ENCODE results near the gene BMPR1A.

The BMPR1A gene

DNA sequence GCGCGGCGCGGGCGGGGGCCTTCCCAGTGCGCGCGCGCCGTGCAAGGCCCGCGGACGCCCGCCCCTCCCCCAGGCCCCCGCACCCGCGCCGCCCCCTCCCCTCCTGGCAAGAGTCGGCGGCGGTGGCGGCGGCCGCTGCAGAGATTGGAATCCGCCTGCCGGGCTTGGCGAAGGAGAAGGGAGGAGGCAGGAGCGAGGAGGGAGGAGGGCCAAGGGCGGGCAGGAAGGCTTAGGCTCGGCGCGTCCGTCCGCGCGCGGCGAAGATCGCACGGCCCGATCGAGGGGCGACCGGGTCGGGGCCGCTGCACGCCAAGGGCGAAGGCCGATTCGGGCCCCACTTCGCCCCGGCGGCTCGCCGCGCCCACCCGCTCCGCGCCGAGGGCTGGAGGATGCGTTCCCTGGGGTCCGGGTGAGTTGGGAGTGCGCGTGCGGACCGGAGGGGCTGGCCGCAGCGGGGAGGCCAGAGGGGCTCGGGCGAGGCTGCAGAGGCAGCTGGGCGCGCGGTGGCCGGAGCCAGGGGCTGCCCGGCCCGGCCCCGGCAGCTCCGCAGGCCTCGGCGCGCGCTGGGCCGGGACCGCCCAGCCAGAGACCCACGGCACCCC, at the start of gene BMPR1A:
TSS of gene BMPR1A (plus strand) at position 109 of the 602 bp plus-strand sequence. CDS start 119,400 bp downstream, outside the sequence.
- peak within 1 kb of the TSS; percentile 37 for H3K27ac Mint-ChIP-seq
- intact Hi-C loops (cut with micrococcal nuclease), result loop anchor here (2.0 kb wide), 1 partner anchor 46 kb away; no protein-coding TSS in a partner anchor
- no peaks in the 10 kb centered on the region for H3K9me3 Mint-ChIP-seq
- no peaks in the 10 kb centered on the region for H3K36me3 Mint-ChIP-seq (ENCODE audit: low read depth)
- peak within 1 kb of the TSS; percentile 69 for H3K4me3 Mint-ChIP-seq
- peaks cover 23% of the 10 kb centered on the region for H3K4me1 Mint-ChIP-seq (ENCODE audit: low read depth)
- H3K27me3 Mint-ChIP-seq, result peaks cover 78% of the 10 kb centered on the region

DNA sequence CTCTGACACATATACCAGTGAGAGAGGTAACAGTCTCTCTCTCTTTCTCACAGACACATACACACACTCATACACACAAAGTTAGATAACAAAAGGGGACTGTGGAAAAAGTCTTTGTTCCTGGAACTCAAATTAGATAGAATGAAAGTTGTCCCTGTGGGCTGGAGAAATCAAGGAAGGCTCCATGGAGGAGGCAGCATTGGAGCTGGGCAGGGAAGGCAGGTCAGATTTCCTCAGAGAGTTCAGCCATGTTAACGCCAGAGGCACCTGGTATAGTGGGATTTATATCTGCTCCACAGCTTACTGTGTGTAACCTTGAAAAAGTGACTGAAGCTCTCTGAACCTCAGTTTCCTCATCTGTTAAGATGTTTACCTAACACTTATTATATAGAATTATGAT, 49.4 kb upstream of the BMPR1A start:
- intact Hi-C loops (cut with micrococcal nuclease), result no loop called here
- Mint-ChIP-seq H3K27ac (no peak overlapping the region), H3K36me3 (ENCODE audit: low read depth) (no peaks in the 10 kb centered on the region), H3K4me3 (no peak overlapping the region), H3K9me3 (no peaks in the 10 kb centered on the region), H3K27me3 (no peaks in the 10 kb centered on the region), H3K4me1 (ENCODE audit: low read depth) (peaks cover 8% of the 10 kb centered on the region)

DNA sequence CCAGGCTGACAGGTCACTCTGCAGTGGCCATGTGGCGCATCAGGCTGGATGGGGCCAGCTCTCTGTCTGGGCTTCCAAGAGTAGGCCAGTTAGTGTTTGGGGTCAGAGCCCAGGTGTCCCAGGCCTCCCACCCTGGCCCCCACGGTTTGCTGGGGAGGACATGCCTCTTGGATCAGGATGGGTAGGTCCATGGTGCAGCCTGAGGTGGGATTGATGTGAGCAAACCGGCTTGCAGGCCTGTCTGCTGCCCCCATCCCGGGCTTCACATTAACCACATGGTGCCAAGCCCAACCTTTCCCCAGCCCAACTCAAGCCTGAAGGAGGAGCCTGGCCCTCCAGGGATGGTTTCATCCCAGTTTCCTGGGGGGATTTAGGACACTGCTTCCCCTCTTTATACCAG, 48.9 kb upstream of the BMPR1A start:
- Mint-ChIP-seq H3K9me3 (no peaks in the 10 kb centered on the region), H3K27ac (no peak overlapping the region), H3K4me1 (ENCODE audit: low read depth) (peaks cover 12% of the 10 kb centered on the region), H3K27me3 (peaks cover 2% of the 10 kb centered on the region), H3K36me3 (ENCODE audit: low read depth) (no peaks in the 10 kb centered on the region), H3K4me3 (no peak overlapping the region)
- intact Hi-C loops (cut with micrococcal nuclease), result no loop called here

DNA sequence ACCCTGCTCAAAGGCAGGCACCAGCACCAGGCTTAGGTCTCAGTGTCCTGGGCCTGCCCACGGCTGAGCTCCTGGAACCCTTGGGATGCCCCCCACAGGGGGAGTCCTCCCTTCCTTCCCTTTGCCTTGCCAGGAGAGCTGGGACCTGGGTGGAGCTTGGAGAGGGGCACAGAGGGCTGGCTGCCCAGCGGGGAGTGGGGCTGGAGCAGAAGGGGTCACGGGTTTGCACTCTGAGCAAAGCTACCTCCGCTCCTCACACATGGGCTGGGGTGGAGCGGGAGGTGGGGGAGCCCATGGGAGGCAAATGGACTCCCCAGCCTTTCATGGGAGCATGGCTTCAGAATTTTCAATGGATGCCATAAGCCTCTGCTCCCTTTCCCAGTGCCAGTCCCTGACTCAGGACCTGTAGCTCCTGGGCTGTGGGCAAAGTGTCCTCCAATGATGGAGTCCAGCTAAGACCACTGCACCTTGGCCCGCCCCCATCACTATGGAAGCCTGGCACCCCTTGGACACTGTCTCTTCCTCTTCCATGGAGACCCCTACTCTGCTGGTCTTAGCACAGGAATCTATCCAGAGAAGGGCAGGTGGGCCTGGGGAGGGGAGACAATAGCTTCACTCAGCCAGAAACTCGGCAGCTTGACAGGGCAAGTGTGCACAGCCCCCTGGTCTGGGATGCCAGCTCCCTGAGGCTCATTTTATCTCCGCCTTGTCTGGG, 48.2 kb upstream of the BMPR1A start:
- Mint-ChIP-seq H3K4me3 (no peak overlapping the region), H3K27me3 (peaks cover 2% of the 10 kb centered on the region), H3K9me3 (no peaks in the 10 kb centered on the region), H3K4me1 (ENCODE audit: low read depth) (peaks cover 12% of the 10 kb centered on the region), H3K36me3 (ENCODE audit: low read depth) (no peaks in the 10 kb centered on the region), H3K27ac (no peak overlapping the region)
- intact Hi-C loops (cut with micrococcal nuclease), result no loop called here

DNA sequence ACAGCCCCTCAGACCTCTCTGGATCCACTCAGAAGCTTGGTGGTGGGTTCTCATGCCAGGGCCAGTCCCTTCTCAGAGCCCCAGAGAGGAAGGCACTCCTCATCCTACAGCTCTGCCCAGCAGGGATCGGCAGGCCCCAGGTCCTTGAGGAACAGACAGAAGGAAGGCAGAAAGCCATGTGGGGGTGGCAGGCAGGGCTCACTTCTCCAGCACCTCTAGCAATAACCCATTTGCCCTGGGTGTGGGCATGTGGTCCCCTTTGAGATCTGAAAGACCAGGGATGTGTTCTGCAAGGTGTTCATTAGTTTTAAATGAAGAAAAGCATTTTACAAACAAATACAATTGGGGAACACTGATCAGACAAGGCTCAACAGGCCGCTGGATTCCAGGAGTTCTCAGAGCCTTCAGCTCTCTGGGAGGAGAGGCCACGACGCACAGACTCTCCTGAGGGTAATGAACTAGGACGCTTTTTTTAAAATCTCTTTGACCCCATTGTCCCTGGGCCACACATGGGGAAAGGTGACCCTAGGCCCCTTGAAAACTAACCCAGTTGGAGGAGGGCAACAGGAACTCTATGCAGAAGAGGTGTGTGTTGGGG, 47.5 kb upstream of the BMPR1A start:
- no peak overlapping the region for H3K4me3 Mint-ChIP-seq
- no peak overlapping the region for H3K27ac Mint-ChIP-seq
- peaks cover 2% of the 10 kb centered on the region for H3K27me3 Mint-ChIP-seq

DNA sequence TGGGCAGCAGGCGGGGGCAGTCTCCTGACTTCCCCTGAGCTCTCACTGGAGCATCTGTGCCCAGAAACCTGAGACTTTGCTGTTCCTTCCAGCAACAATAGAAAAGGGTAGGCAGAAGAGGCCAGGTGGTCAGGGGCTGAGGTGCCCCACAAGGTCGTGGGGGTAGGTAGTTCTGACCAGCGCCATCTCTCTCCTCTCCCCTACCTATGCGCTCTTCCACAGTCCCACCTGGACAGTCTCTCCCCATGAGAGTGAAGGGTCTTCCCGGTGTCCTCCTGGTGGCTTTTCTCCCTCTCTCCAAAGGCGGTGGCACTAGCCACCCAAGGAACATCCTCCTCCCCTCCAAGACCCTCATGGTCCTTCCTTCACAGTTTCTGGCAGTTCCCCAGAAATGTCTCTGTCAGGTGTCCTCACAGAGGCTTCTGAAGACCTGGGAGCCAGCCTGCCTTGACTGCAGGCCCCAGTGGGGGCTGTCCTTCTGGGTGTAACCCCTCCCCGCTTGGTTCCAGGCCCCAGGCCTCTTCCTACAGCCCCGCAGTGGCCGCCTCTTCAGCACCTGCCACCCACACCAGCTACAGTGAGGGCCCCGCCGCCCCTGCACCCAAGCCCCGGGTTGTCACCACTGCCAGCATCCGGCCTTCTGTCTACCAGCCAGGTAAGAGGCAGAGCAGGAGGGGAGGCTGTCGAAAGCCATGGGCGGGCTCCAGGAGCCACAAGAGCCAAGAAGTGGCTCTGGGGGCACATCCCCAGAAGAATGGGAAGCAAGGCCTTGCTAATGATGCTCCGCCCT, 46.8 kb upstream of the BMPR1A start:
- no peak overlapping the region for H3K4me3 Mint-ChIP-seq
- peak overlapping the region; percentile 84 for H3K27ac Mint-ChIP-seq
- H3K36me3 Mint-ChIP-seq (ENCODE audit: low read depth), result no peaks in the 10 kb centered on the region
- H3K27me3 Mint-ChIP-seq, result peaks cover 2% of the 10 kb centered on the region
- intact Hi-C loops (cut with micrococcal nuclease), result loop anchor here (2.0 to 5.0 kb wide), 2 partner anchors 47 to 307 kb away; partner anchors contain the start of gene BMPR1A
- H3K4me1 Mint-ChIP-seq (ENCODE audit: low read depth), result peaks cover 12% of the 10 kb centered on the region
- no peaks in the 10 kb centered on the region for H3K9me3 Mint-ChIP-seq

More for the DNA sequence above, 47.5 kb upstream of the BMPR1A start:
- H3K9me3 Mint-ChIP-seq, result no peaks in the 10 kb centered on the region
- intact Hi-C loops (cut with micrococcal nuclease), result no loop called here
- H3K4me1 Mint-ChIP-seq (ENCODE audit: low read depth), result peaks cover 12% of the 10 kb centered on the region
- H3K36me3 Mint-ChIP-seq (ENCODE audit: low read depth), result no peaks in the 10 kb centered on the region

DNA sequence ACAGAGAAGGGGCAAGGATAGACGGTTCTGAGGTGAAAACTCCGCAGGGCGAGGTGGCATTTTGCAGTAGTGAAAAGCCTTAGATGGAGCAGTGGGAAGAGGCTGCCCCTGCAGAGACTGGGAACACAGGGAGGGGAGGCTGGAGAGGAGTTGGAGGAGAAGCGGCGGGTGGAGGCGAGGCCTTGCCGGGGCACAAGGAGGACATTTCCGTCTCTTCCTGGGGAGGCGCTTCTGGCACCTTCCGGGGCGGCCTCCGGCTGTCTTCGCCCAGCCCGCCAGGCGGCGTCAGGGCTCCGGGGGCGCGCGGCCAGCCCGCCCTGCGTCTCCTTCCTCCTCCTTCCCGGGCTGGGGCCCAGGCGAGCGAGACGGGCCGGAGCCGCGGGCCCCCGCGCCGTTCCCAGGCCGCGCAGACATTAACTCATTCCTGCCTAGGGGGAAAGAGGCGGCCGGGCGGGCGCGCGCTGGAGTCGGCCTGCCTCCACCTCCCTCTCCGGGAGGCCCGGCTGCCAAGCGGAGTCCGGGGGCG, 45.4 kb upstream of the BMPR1A start:
- peak overlapping the region; percentile 84 for H3K27ac Mint-ChIP-seq
- no peaks in the 10 kb centered on the region for H3K9me3 Mint-ChIP-seq
- H3K27me3 Mint-ChIP-seq, result peaks cover 2% of the 10 kb centered on the region
- H3K36me3 Mint-ChIP-seq (ENCODE audit: low read depth), result no peaks in the 10 kb centered on the region
- intact Hi-C loops (cut with micrococcal nuclease), result loop anchor here (2.0 to 5.0 kb wide), 2 partner anchors 46 to 309 kb away; partner anchors contain the start of gene BMPR1A
- H3K4me3 Mint-ChIP-seq, result peak overlapping the region; percentile 65
- H3K4me1 Mint-ChIP-seq (ENCODE audit: low read depth), result peaks cover 12% of the 10 kb centered on the region

DNA sequence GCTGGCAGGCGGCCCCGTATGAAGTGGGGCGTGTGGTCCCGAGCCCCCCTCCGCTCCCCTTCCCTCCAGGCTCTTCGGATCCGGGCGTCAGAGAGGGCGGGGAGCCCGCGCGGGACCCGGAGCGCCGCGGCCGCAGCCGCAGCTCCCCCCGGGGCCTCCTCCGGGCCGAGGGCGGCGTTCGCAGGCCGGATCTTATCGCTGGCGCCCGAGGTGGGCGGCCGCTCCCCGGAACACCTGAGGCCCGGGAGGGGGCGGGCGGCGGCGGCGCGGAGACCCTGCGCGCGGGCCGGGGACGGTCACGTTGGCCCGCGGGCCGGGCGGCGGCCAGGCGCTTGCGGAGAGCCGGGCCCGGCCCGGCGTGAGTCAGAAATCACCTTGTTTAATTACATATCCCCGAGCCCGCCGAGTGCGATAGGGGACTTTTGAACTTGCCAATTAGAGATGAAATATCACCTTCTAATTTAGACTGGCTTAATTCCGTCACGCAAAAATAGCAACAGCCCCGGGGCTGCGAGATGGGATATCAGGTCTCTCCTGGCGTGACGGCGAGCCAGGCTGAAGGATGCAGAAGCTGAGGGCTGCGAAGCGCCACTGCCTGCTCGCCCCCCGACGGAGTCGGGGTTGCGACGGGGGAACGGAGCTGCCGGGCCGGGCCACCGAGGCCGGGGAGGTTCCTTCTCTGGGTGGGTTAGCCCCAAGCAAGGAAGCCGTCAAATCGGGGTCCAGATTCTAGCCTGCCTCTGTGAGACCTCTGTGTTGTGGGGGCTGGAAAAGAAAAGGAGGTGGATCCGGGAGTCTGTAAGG, 44.7 kb upstream of the BMPR1A start:
- peaks cover 2% of the 10 kb centered on the region for H3K27me3 Mint-ChIP-seq
- no peaks in the 10 kb centered on the region for H3K36me3 Mint-ChIP-seq (ENCODE audit: low read depth)
- H3K4me3 Mint-ChIP-seq, result peak overlapping the region; percentile 73
- H3K4me1 Mint-ChIP-seq (ENCODE audit: low read depth), result peaks cover 12% of the 10 kb centered on the region
- intact Hi-C loops (cut with micrococcal nuclease), result loop anchor here (2.0 to 5.0 kb wide), 2 partner anchors 45 to 309 kb away; partner anchors contain the start of gene BMPR1A
- no peaks in the 10 kb centered on the region for H3K9me3 Mint-ChIP-seq
- H3K27ac Mint-ChIP-seq, result peak overlapping the region; percentile 84

DNA sequence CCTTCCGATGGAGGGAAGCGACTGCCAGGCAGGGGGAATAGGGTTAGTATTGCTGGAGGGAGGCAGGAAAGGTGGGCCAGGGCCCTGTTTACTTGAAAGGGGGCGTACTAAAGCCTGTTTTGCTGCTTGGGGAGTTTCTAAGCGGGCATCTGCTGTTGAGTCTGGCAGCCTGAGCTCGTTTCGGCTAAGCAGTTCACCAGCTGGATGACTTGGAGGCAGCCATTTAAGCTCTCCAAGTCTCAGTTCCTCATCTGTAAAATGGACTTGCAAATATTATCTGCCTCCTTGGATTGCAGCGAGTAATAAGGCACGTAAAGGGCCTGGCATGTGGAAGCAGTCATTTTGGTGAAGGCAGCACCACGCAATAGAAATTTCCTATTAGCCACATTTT, 44.1 kb upstream of the BMPR1A start:
- peaks cover 2% of the 10 kb centered on the region for H3K27me3 Mint-ChIP-seq
- intact Hi-C loops (cut with micrococcal nuclease), result loop anchor here (5.0 kb wide), 1 partner anchor 310 kb away; no protein-coding TSS in a partner anchor

DNA sequence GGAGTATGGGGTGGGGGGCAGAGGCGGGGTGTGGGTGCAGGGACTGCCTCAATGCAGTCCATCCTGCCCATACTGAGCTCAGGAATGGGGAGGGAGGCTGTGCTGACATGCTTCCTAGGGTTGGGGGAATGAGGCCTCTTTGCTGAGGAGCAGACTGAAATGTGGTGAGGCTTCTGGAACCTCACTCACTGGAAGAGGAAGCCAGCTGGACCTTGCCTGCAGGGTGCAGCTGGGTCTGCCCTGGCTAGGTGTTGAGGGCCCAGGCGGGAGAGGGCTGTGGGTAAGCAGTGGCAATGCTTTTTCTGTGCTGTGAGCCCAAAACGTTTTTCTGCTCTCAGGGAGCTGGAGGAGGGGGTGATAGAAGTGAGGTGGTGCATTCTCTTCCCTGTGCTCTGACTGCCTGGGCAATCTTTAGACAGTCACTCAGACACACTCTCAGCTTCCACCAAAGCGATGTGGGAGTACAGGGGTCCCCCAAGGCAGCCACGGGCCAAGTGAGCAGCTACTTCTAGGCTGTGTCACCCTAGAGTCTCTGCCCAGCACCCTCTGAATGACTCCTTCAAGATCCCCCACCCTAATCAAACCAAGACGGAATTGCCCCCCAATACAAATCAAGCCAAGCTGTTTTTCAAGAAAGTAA, 41.1 kb upstream of the BMPR1A start:
- intact Hi-C loops (cut with micrococcal nuclease), result no loop called here
- no peak overlapping the region for H3K4me3 Mint-ChIP-seq
- H3K27ac Mint-ChIP-seq, result no peak overlapping the region

More for the DNA sequence above, 44.1 kb upstream of the BMPR1A start:
- Mint-ChIP-seq H3K9me3 (no peaks in the 10 kb centered on the region), H3K4me1 (ENCODE audit: low read depth) (peaks cover 12% of the 10 kb centered on the region), H3K27ac (peak overlapping the region; percentile 71), H3K4me3 (peak overlapping the region; percentile 73), H3K36me3 (ENCODE audit: low read depth) (no peaks in the 10 kb centered on the region)

DNA sequence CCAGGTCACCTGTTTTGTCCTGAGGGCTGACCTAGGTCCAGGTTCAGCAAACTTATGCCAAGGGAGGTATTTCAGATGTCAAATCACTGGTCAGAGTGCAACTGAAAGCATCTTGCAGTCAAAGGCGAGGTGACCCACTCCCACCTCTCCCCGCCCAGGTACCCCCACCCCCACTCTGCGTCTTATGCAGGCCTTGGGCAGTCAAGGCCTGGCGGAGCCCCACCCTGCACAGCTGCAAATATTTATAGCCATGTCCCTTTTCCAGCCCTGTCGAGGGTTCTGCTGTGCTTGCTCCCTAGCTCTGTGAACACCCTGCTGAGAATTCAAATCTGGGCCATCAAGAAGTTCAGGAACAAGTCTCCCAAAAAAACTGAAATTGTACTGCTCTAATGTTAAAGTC, 40.6 kb upstream of the BMPR1A start:
- intact Hi-C loops (cut with micrococcal nuclease), result no loop called here
- Mint-ChIP-seq H3K9me3 (no peaks in the 10 kb centered on the region), H3K36me3 (ENCODE audit: low read depth) (no peaks in the 10 kb centered on the region), H3K4me3 (no peak overlapping the region), H3K27ac (no peak overlapping the region), H3K27me3 (peaks cover 3% of the 10 kb centered on the region), H3K4me1 (ENCODE audit: low read depth) (peaks cover 9% of the 10 kb centered on the region)

More for the DNA sequence above, 41.1 kb upstream of the BMPR1A start:
- H3K9me3 Mint-ChIP-seq, result no peaks in the 10 kb centered on the region
- peaks cover 12% of the 10 kb centered on the region for H3K4me1 Mint-ChIP-seq (ENCODE audit: low read depth)
- H3K36me3 Mint-ChIP-seq (ENCODE audit: low read depth), result no peaks in the 10 kb centered on the region
- H3K27me3 Mint-ChIP-seq, result peaks cover 3% of the 10 kb centered on the region

DNA sequence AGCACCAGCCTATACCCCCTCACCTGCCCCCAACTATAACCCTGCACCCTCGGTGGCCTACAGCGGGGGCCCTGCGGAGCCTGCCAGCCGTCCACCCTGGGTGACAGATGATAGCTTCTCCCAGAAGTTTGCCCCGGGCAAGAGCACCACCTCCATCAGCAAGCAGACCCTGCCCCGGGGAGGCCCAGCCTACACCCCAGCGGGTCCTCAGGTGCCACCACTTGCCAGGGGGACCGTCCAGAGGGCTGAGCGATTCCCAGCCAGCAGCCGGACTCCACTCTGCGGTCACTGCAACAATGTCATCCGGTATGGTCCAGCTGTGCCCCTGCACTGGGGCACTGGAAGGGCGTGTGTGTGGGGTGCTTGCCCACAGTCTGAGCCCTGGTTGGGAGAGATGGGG, 40.0 kb upstream of the BMPR1A start:
- H3K4me1 Mint-ChIP-seq (ENCODE audit: low read depth), result peaks cover 6% of the 10 kb centered on the region
- no peak overlapping the region for H3K27ac Mint-ChIP-seq
- no peak overlapping the region for H3K4me3 Mint-ChIP-seq
- peaks cover 3% of the 10 kb centered on the region for H3K27me3 Mint-ChIP-seq
- intact Hi-C loops (cut with micrococcal nuclease), result no loop called here
- H3K36me3 Mint-ChIP-seq (ENCODE audit: low read depth), result no peaks in the 10 kb centered on the region
- H3K9me3 Mint-ChIP-seq, result no peaks in the 10 kb centered on the region
